ENCODE data around the gene GCSAML.

GRCh38 chr1:247535402-247535801, 13.5 kb upstream of the GCSAML start:
- no peak for TF ChIP-seq CTCF (IDR thresholded peaks at IDR 0.05; ENCODE audit: borderline replicate concordance, extremely low read depth, low read length, poor library complexity, severe bottlenecking)
- TF ChIP-seq EZH2 (IDR thresholded peaks at IDR 0.05; ENCODE audit: borderline replicate concordance, low read depth, low read length, severe bottlenecking) = no peak
